ENCODE measurements around the gene CHCHD4. TPM values are rescaled to one million over a fixed set of nuclear protein-coding genes. Genes with fewer than 3 reads are reported as not detected.

CHCHD4 gene
- total RNA-seq, 4 donors from 2014 or later, result 21.2 to 27.0 (median 24.3) TPM

DNA sequence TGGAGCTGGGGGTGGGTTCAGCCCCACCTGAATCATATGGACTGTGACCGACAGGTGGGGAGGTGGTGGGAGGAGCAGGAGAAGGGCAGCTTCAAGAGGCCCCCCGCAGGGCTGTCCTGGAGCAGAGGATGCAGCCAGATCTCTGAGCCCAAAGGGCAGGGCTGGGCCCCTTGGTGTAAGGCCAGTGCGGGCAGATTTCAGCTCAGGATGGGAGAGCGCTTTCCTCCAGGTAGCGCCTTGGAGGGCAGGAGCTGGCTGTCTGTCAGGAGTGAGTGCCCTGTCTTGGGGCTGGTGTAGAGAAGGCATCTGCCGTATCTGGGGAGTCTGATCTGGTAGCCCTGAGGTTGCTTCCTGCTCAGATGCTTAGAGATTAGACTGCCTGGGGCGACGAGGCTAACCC lies 7.5 kb upstream of the CHCHD4 start:
- TF ChIP-seq POLR2AphosphoS5 (IDR thresholded peaks at IDR 0.05) (no peak), POLR2A (IDR thresholded peaks at IDR 0.05; ENCODE audit: low read depth) (no peak), EP300 (IDR thresholded peaks at IDR 0.05) (no peak)
- TF ChIP-seq, protein P1, sequence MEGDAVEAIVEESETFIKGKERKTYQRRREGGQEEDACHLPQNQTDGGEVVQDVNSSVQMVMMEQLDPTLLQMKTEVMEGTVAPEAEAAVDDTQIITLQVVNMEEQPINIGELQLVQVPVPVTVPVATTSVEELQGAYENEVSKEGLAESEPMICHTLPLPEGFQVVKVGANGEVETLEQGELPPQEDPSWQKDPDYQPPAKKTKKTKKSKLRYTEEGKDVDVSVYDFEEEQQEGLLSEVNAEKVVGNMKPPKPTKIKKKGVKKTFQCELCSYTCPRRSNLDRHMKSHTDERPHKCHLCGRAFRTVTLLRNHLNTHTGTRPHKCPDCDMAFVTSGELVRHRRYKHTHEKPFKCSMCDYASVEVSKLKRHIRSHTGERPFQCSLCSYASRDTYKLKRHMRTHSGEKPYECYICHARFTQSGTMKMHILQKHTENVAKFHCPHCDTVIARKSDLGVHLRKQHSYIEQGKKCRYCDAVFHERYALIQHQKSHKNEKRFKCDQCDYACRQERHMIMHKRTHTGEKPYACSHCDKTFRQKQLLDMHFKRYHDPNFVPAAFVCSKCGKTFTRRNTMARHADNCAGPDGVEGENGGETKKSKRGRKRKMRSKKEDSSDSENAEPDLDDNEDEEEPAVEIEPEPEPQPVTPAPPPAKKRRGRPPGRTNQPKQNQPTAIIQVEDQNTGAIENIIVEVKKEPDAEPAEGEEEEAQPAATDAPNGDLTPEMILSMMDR (IDR thresholded peaks at IDR 0.05), result no peak
- H3K4me3 ChIP-seq, result no peak overlapping the region
- peaks cover 10 to 31% (median 20%) of the 10 kb centered on the region in 4 donors for H3K4me1 ChIP-seq
- WGBS, result 94% methylated on average over 5 of the region's 8 CpGs
- H3K27me3 ChIP-seq, result no peaks in the 10 kb centered on the region
- no peak for DNase-seq (ENCODE audit: extremely low spot score)
- no peaks in the 10 kb centered on the region for H3K9me3 ChIP-seq
- no peak overlapping the region for H3K27ac ChIP-seq (replicated peaks in 1 of 4)
- intact Hi-C loops (cut with DNase I), result no loop called here
- H3K36me3 ChIP-seq, result peaks cover 74 to 100% (median 89%) of the 10 kb centered on the region in 4 donors

DNA sequence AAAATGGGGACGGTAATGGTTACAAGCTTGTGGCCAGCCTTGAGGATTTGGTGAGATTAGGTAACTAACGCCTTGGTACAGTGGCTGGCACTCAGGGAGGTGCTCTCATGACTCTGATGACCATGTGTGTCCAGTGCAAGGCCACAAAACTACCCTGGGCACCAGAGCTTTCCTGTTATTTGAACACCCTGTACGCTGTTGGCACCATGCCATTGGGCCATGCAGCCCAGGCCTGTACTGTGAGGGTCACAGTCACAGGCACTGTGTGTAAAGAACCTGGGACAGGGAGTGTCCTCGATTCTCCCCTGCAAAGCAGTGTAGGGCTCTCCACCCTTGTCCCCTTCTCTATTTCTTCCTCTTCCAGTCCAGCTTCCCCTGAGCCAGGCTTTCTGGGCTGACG lies 6.5 kb upstream of the CHCHD4 start:
- no peak overlapping the region for H3K4me3 ChIP-seq
- 77% methylated on average over 4 of the region's 5 CpGs for WGBS
- no peak for TF ChIP-seq POLR2AphosphoS5 (IDR thresholded peaks at IDR 0.05)
- TF ChIP-seq, protein P1 (IDR thresholded peaks at IDR 0.05), result no peak
- TF ChIP-seq EP300 (IDR thresholded peaks at IDR 0.05), result no peak
- no peak for TF ChIP-seq POLR2A (IDR thresholded peaks at IDR 0.05; ENCODE audit: low read depth)
- H3K27ac ChIP-seq (replicated peaks in 1 of 4), result no peak overlapping the region
- intact Hi-C loops (cut with DNase I), result no loop called here
- H3K27me3 ChIP-seq, result no peaks in the 10 kb centered on the region
- DNase-seq (ENCODE audit: extremely low spot score), result no peak
- peaks cover 16 to 36% (median 24%) of the 10 kb centered on the region in 4 donors for H3K4me1 ChIP-seq
- H3K36me3 ChIP-seq, result peaks cover 69 to 94% (median 82%) of the 10 kb centered on the region in 4 donors
- H3K9me3 ChIP-seq, result no peaks in the 10 kb centered on the region

DNA sequence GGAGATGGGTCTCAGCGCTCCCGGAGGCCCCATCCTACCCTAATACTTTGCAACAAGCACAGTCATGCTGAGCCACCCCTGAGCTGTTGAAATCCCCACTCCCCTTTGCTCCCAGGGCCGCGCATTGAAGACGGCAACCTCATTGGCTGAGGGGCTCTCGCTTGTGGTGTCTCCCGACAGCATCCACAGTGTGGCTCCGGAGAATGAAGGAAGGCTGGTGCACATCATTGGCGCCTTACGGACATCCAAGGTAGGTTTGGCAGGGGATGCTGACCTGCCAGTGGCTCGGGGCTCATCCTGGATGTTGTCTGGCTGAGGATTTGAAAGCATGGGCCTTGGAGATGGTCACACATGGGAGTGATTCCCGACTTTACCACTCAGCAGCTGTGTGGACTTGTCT lies 6.0 kb upstream of the CHCHD4 start:
- no peak for DNase-seq (ENCODE audit: extremely low spot score)
- TF ChIP-seq POLR2A (IDR thresholded peaks at IDR 0.05; ENCODE audit: low read depth) (no peak), POLR2AphosphoS5 (IDR thresholded peaks at IDR 0.05) (no peak), EP300 (IDR thresholded peaks at IDR 0.05) (no peak)
- TF ChIP-seq, protein P1 (IDR thresholded peaks at IDR 0.05), result no peak
- H3K27me3 ChIP-seq, result no peaks in the 10 kb centered on the region
- intact Hi-C loops (cut with DNase I), result no loop called here
- peaks cover 65 to 90% (median 77%) of the 10 kb centered on the region in 4 donors for H3K36me3 ChIP-seq
- WGBS, result 96% methylated on average over 12 of the region's 12 CpGs
- H3K4me1 ChIP-seq, result peaks cover 19 to 40% (median 28%) of the 10 kb centered on the region in 4 donors
- H3K27ac ChIP-seq (replicated peaks in 1 of 4), result peak overlapping the region in 1 of 4 donors; percentile 10
- H3K4me3 ChIP-seq, result no peak overlapping the region
- H3K9me3 ChIP-seq, result no peaks in the 10 kb centered on the region

DNA sequence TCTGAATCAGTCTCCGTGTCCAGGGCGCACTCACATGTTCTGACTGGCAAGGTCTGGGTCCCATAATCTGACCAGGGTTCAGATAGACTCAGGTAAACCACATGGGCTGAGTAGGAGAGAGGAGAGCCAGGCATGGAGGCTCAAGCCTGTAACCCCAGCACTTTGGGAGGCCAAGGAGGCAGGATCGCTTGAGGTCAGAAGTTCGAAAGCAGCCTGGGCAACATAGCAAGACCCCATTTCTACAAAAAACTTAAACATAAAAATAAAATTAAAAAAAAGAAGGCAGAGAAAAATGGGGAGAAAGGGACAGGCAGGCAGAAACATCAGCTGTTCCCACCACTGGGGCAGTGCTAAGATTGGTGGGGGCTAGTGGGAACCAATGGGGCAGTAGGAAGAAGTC lies 5.6 kb upstream of the CHCHD4 start:
- H3K36me3 ChIP-seq, result peaks cover 61 to 85% (median 73%) of the 10 kb centered on the region in 4 donors
- DNase-seq (ENCODE audit: extremely low spot score), result no peak
- intact Hi-C loops (cut with DNase I), result no loop called here
- H3K27ac ChIP-seq (replicated peaks in 1 of 4), result peak overlapping the region in 3 of 4 donors; percentile 10 to 46 (median 36)
- H3K4me3 ChIP-seq, result no peak overlapping the region
- 97% methylated on average over 4 of the region's 4 CpGs for WGBS
- TF ChIP-seq POLR2AphosphoS5 (IDR thresholded peaks at IDR 0.05) (no peak), EP300 (IDR thresholded peaks at IDR 0.05) (no peak), POLR2A (IDR thresholded peaks at IDR 0.05; ENCODE audit: low read depth) (no peak)
- TF ChIP-seq, protein P1 (IDR thresholded peaks at IDR 0.05), result no peak
- peaks cover 19 to 40% (median 30%) of the 10 kb centered on the region in 4 donors for H3K4me1 ChIP-seq
- no peaks in the 10 kb centered on the region for H3K9me3 ChIP-seq
- H3K27me3 ChIP-seq, result no peaks in the 10 kb centered on the region

DNA sequence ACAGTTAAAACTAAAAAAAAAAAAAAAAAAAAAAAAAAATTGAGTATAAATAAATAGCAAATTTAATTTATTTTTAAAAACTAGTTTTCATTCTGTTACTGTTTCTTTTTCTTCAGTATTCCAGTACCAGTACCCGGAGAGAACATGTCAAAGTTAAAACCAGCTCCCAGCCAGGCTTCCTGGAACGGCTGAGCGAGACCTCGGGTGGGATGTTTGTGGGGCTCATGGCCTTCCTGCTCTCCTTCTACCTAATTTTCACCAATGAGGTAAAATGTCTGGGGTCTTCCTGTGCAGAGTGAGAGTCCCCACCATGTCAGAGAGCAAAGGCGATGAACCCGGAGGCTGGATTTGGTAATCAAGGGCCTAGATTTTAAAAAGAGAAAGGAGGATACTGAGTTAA lies 4.6 kb upstream of the CHCHD4 start:
- intact Hi-C loops (cut with DNase I), result no loop called here
- Histone ChIP-seq H3K27me3 (no peaks in the 10 kb centered on the region), H3K9me3 (no peaks in the 10 kb centered on the region), H3K4me3 (no peak overlapping the region), H3K36me3 (peaks cover 51 to 76% (median 63%) of the 10 kb centered on the region in 4 donors), H3K27ac (replicated peaks in 1 of 4) (peak overlapping the region; percentile 10 to 46 (median 34)), H3K4me1 (peaks cover 19 to 40% (median 30%) of the 10 kb centered on the region in 4 donors)
- TF ChIP-seq, protein P1 (IDR thresholded peaks at IDR 0.05), result no peak
- TF ChIP-seq POLR2A (IDR thresholded peaks at IDR 0.05; ENCODE audit: low read depth) (no peak), POLR2AphosphoS5 (IDR thresholded peaks at IDR 0.05) (no peak), EP300 (IDR thresholded peaks at IDR 0.05) (no peak)
- WGBS, result over 99% methylated on average over 6 of the region's 6 CpGs
- no peak for DNase-seq (ENCODE audit: extremely low spot score)
